ENCODE results near the gene ELP1. TPM values are rescaled to one million over a fixed set of nuclear protein-coding genes. Genes with fewer than 3 reads are reported as not detected.
"Not testable (repeated sequence)": the region's sequence is repeated elsewhere in the genome, so short reads cannot be mapped to it uniquely, and the experiment has no call there.

ELP1 gene
- total RNA-seq, 2 experiments from 2014 or later: 23.7 to 41.0 TPM

DNA sequence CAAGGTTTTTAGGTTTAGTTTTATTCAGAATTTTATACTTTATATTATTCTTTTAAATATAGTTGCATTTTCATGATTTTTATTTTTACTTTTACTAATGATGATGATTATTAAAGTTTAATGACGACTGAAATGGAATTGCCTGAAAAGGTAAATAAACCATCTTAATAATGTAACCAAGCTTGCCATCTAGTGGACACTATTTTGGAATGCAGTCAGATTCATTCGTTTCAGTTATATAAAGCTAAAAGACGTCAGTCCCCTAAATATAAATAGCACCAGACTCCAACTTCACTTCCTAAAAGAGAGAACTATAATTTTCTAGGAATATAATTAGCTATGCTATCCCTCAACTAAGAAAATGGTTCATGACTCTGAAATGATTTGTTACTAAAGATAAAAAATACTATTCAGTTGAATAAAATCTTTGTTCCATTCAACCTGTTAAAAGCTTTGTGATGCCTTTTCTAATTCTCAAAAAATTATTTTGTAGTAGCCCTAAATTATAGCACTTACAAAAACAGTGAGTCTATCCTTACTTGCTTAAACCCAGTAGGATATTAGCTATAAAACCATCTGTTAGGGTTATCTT is 20.2 kb upstream of the ELP1 start:
- DNase-seq: no peak
- Mint-ChIP-seq H3K9me3 (no peaks in the 10 kb centered on the region), H3K27me3 (no peaks in the 10 kb centered on the region), H3K27ac (no peak overlapping the region), H3K4me3 (no peak overlapping the region), H3K4me1 (no peaks in the 10 kb centered on the region), H3K36me3 (ENCODE audit: low read depth) (no peaks in the 10 kb centered on the region)
- ChIA-PET POLR2A (no interaction called here), CTCF (interaction anchor here (0.5 to 1.3 kb wide), 3 partner anchors 13 to 295 kb away, joined by 3 to 4 read pairs (median 4); no protein-coding TSS in a partner anchor)

DNA sequence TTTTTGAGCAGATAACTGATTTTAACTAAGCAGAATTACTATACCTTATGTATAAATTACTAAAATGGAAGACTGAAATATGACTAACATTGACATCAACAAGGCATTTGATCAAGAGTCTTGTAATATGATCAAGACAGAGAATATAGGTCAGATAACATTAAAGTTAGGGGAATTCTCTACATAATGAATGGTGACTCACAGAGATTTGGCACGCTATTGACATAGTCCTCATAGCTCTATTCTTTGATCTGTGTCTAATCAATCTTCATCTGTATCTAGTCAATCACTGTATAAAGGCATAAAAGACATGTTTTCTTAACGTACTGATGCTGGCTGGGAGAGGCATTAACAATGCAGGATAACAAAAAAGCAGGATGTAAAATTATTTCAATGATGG is 17.7 kb upstream of the ELP1 start:
- ChIA-PET CTCF (interaction anchor here (0.5 kb wide), 1 partner anchor 1457 kb away, joined by 3 read pairs; no protein-coding TSS in a partner anchor), POLR2A (no interaction called here)
- Mint-ChIP-seq H3K9me3 (no peaks in the 10 kb centered on the region), H3K27me3 (no peaks in the 10 kb centered on the region), H3K27ac (no peak overlapping the region), H3K4me1 (no peaks in the 10 kb centered on the region), H3K4me3 (no peak overlapping the region), H3K36me3 (ENCODE audit: low read depth) (no peaks in the 10 kb centered on the region)
- no peak for DNase-seq

- Mint-ChIP-seq H3K36me3 (ENCODE audit: low read depth) (no peaks in the 10 kb centered on the region), H3K4me3 (no peak overlapping the region), H3K4me1 (no peaks in the 10 kb centered on the region), H3K27me3 (no peaks in the 10 kb centered on the region), H3K9me3 (no peaks in the 10 kb centered on the region), H3K27ac (no peak overlapping the region)
- CTCF ChIA-PET: interaction anchor here (0.7 to 1.3 kb wide), 4 partner anchors 13 to 841 kb away, joined by 3 to 5 read pairs (median 4); no protein-coding TSS in a partner anchor
- POLR2A ChIA-PET: no interaction called here
- no peak for DNase-seq
Observed at GRCh38 chr9:108950168-108950567, 16.2 kb upstream of the ELP1 start.

DNA sequence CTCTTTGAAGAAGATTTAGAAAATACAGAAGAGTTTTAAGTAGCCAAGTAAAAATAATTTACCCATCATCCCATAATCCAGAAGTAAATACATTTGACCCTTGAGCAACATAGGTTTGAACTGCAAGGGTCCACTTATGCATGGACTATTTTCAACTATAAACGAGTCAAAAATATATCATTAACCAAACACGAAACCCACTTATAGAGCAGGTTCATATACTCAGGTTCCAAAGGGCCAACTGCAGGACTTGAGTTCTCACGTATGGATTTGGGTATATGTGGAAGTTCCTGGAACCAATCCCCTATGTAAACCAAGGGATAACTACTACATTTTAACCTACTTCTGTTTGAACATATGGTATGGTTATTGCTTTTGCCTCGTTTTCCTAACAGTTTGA is 6.1 kb upstream of the ELP1 start:
- ChIA-PET POLR2A (no interaction called here), CTCF (interaction anchor here (0.6 kb wide), 1 partner anchor 59 kb away, joined by 3 read pairs; no protein-coding TSS in a partner anchor)
- H3K36me3 Mint-ChIP-seq (ENCODE audit: low read depth): peaks cover 8% of the 10 kb centered on the region
- H3K4me3 Mint-ChIP-seq: no peak overlapping the region
- H3K27me3 Mint-ChIP-seq: no peaks in the 10 kb centered on the region
- no peak overlapping the region for H3K27ac Mint-ChIP-seq
- no peak for DNase-seq
- H3K9me3 Mint-ChIP-seq: no peaks in the 10 kb centered on the region
- H3K4me1 Mint-ChIP-seq: peaks cover 5% of the 10 kb centered on the region

GRCh38 chr9:108937561-108938305 is 3.8 kb upstream of the ELP1 start:
- no peak overlapping the region for H3K4me3 Mint-ChIP-seq
- no peaks in the 10 kb centered on the region for H3K27me3 Mint-ChIP-seq
- H3K9me3 Mint-ChIP-seq: no peaks in the 10 kb centered on the region
- H3K27ac Mint-ChIP-seq: no peak overlapping the region
- no peak for DNase-seq
- POLR2A ChIA-PET: no interaction called here
- peaks cover 8% of the 10 kb centered on the region for H3K36me3 Mint-ChIP-seq (ENCODE audit: low read depth)
- CTCF ChIA-PET: interaction anchor here (0.6 to 0.7 kb wide), 2 partner anchors 41 to 1007 kb away, joined by 4 to 7 read pairs; no protein-coding TSS in a partner anchor
- peaks cover 16% of the 10 kb centered on the region for H3K4me1 Mint-ChIP-seq

DNA sequence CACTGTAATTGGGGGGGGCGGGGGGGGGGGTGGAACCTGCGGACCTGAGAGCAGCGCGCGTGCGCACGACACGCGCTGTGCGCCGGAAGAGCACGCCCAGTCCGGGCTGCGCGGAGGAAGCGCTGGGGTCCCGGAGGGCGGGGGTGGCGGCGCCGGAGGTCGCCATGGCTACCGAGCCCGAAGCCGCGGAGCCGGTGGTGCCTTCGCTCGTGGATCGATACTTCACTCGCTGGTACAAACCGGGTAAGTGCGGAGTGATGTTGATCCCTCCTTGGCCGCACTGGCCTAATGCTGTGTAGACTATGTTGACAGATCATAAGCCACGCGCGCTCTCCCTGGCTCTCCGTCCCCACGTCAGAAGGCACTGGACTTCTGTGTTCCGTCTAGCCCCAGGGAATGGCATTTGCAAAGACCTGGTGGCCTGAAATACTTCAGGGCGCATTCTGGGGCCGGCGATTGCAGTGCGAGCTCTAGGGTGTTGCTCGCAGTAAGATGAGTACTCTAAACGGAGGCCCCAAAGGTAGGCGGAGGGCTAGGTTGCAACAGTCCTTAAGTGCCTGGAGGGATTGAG is 484 bp upstream of the ELP1 start, which contains the start of gene ABITRAM:
TSS of gene ABITRAM (plus strand) at position 78 of the 571 bp plus-strand sequence. CDS start at position 165, 87 bp downstream.
- peak; percentile 78 for DNase-seq
- H3K36me3 Mint-ChIP-seq (ENCODE audit: low read depth): peaks cover 7% of the 10 kb centered on the region
- ChIA-PET CTCF (no interaction called here), POLR2A (no interaction called here)
- no peaks in the 10 kb centered on the region for H3K9me3 Mint-ChIP-seq
- peak within 1 kb of the TSS; percentile 99 for H3K27ac Mint-ChIP-seq
- peaks cover 29% of the 10 kb centered on the region for H3K4me1 Mint-ChIP-seq
- H3K4me3 Mint-ChIP-seq: peak within 1 kb of the TSS; percentile 88
- H3K27me3 Mint-ChIP-seq: no peaks in the 10 kb centered on the region

DNA sequence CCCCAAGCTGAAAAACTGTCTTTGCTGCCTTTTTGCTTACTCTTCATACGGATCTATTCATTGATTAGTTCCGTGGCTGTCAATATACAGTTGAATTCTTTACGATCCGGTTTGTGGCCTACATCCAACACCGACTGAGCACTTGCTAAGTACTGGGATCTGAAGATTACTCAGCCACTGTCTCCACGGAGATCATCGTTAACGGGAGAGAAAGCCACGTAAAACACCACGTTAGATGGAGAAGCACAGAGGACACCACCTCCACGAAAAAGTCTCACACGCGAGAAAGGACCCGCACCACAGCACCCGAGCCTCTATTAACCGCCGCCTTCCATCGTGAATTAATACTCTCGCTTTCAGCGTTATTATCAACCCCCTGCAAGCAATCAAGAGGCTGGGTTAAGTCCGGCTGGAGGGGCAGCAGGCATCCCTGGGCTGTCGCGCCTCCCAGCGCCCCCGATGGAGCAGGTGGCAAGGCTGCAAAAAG is 650 bp downstream of the ELP1 start:
- peak; percentile 6 for DNase-seq

GRCh38 chr9:108928386-108928785 is 5.5 kb downstream of the ELP1 start:
- no peaks in the 10 kb centered on the region for H3K27me3 Mint-ChIP-seq
- no peak overlapping the region for H3K4me3 Mint-ChIP-seq
- DNase-seq: no peak
- POLR2A ChIA-PET: no interaction called here
- H3K27ac Mint-ChIP-seq: no peak overlapping the region
- peaks cover 36% of the 10 kb centered on the region for H3K36me3 Mint-ChIP-seq (ENCODE audit: low read depth)
- CTCF ChIA-PET: no interaction called here
- peaks cover 19% of the 10 kb centered on the region for H3K4me1 Mint-ChIP-seq
- H3K9me3 Mint-ChIP-seq: no peaks in the 10 kb centered on the region

More for the DNA sequence above, 650 bp downstream of the ELP1 start:
- Mint-ChIP-seq H3K27me3 (no peaks in the 10 kb centered on the region), H3K27ac (peak overlapping the region; percentile 99), H3K9me3 (no peaks in the 10 kb centered on the region), H3K4me3 (peak overlapping the region; percentile 88), H3K36me3 (ENCODE audit: low read depth) (peaks cover 7% of the 10 kb centered on the region), H3K4me1 (peaks cover 29% of the 10 kb centered on the region)
- CTCF ChIA-PET: no interaction called here
- POLR2A ChIA-PET: no interaction called here

DNA sequence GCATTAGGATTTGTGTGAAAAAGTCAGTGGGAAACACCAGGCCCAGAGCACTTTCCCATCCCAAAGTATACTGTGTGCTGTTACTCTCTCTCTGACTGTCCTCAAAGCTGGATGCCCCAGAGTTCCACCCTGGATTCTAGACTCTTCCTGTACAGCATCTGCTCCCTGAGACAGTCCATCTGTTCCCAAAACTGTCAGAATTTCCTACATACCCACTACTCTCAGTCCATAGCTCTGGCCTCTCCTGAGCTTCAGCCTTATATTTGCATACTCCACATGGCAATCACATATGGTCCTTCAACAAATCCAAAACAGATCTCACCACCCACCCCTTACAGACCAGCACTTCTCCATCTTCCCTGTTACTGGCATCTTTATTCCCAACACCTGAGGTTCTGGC is 9.5 kb downstream of the ELP1 start:
- CTCF ChIA-PET: no interaction called here
- POLR2A ChIA-PET: no interaction called here
- Mint-ChIP-seq H3K4me3 (no peak overlapping the region), H3K27ac (no peak overlapping the region), H3K4me1 (peaks cover 1% of the 10 kb centered on the region), H3K9me3 (no peaks in the 10 kb centered on the region), H3K27me3 (no peaks in the 10 kb centered on the region), H3K36me3 (ENCODE audit: low read depth) (peaks cover 44% of the 10 kb centered on the region)
- DNase-seq: no peak

DNA sequence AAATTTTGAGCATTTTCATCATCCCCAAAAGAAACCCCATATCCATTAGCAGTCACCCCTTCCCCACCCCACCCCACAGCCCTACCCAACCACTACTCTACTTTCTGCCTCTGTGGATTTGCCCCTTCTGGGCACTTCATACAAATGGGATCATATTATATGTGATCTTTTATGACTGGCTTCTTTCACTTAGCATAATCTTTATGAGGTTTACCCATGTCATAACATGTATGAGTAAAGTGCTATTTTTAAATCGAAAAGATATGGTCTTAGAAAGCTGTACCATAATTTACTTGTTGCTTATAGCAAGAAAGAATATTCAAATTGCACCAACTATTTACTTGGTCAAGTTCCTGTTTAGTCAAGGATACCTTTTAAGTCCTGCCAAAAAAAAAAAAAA is 12.7 kb downstream of the ELP1 start:
- ChIA-PET CTCF (interaction anchor here (0.6 kb wide), 1 partner anchor 12 kb away, joined by 3 read pairs; no protein-coding TSS in a partner anchor), POLR2A (no interaction called here)
- H3K4me3 Mint-ChIP-seq: no peak overlapping the region
- no peak overlapping the region for H3K27ac Mint-ChIP-seq
- H3K27me3 Mint-ChIP-seq: no peaks in the 10 kb centered on the region
- H3K36me3 Mint-ChIP-seq (ENCODE audit: low read depth): peaks cover 38% of the 10 kb centered on the region
- peaks cover 2% of the 10 kb centered on the region for H3K4me1 Mint-ChIP-seq
- H3K9me3 Mint-ChIP-seq: no peaks in the 10 kb centered on the region
- DNase-seq: no peak

GRCh38 chr9:108920401-108920800 is 13.5 kb downstream of the ELP1 start:
- H3K4me1 Mint-ChIP-seq, H3K9me3 Mint-ChIP-seq, H3K4me3 Mint-ChIP-seq, CTCF ChIA-PET, POLR2A ChIA-PET, H3K27me3 Mint-ChIP-seq, DNase-seq, H3K27ac Mint-ChIP-seq: not testable (repeated sequence)
- peaks cover 34% of the 10 kb centered on the region for H3K36me3 Mint-ChIP-seq (ENCODE audit: low read depth)

DNA sequence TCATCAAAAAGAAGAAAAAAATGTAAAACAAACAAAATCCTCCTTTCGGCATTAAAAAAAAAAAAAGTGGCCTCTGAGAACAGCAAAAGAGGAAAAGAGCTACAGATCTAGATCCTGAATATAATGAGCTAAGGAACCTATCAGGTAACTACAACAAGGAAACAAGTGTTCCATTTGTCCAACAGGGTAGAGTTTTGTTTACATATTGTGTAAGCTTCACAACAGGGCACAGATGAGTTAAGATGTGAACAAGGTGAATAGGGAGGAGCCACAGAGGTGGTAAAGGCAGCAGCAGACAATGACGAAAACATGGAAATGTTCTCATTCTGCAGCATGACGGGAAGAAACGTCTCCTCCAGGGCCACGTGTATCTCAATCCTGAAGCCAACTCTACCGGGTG is 14.4 kb downstream of the ELP1 start:
- no peak for DNase-seq
- peaks cover 2% of the 10 kb centered on the region for H3K4me1 Mint-ChIP-seq
- H3K27ac Mint-ChIP-seq: no peak overlapping the region
- no peaks in the 10 kb centered on the region for H3K27me3 Mint-ChIP-seq
- H3K4me3 Mint-ChIP-seq: no peak overlapping the region
- ChIA-PET POLR2A (no interaction called here), CTCF (interaction anchor here (0.7 kb wide), 1 partner anchor 113 kb away, joined by 4 read pairs; no protein-coding TSS in a partner anchor)
- no peaks in the 10 kb centered on the region for H3K9me3 Mint-ChIP-seq
- H3K36me3 Mint-ChIP-seq (ENCODE audit: low read depth): peaks cover 29% of the 10 kb centered on the region

GRCh38 chr9:108913391-108913790 is 20.5 kb downstream of the ELP1 start:
- H3K4me3 Mint-ChIP-seq: no peak overlapping the region
- ChIA-PET POLR2A (no interaction called here), CTCF (no interaction called here)
- no peak for DNase-seq
- H3K27me3 Mint-ChIP-seq: no peaks in the 10 kb centered on the region
- H3K36me3 Mint-ChIP-seq (ENCODE audit: low read depth): peaks cover 38% of the 10 kb centered on the region
- no peak overlapping the region for H3K27ac Mint-ChIP-seq
- H3K9me3 Mint-ChIP-seq: no peaks in the 10 kb centered on the region
- peaks cover 21% of the 10 kb centered on the region for H3K4me1 Mint-ChIP-seq

Data from activated CD4-positive, alpha-beta T cell treated with anti-CD3 and anti-CD28 coated beads, Interleukin-2, amount 10 ng/mL, durations not matched to agents 7 days and 5 days (primary cell).